GM21717 (cell line): ENCODE measurements around the gene TGM2.

Source experiments
- ATAC-seq: cut with Tn5 transposase; IDR thresholded peaks from one replicate; pipeline ENCODE4 v1.9.1; 2021; ENCODE audit warnings: mild to moderate bottlenecking, moderate library complexity; ENCODE audit not compliant: unreplicated experiment

Gene TGM2

DNA sequence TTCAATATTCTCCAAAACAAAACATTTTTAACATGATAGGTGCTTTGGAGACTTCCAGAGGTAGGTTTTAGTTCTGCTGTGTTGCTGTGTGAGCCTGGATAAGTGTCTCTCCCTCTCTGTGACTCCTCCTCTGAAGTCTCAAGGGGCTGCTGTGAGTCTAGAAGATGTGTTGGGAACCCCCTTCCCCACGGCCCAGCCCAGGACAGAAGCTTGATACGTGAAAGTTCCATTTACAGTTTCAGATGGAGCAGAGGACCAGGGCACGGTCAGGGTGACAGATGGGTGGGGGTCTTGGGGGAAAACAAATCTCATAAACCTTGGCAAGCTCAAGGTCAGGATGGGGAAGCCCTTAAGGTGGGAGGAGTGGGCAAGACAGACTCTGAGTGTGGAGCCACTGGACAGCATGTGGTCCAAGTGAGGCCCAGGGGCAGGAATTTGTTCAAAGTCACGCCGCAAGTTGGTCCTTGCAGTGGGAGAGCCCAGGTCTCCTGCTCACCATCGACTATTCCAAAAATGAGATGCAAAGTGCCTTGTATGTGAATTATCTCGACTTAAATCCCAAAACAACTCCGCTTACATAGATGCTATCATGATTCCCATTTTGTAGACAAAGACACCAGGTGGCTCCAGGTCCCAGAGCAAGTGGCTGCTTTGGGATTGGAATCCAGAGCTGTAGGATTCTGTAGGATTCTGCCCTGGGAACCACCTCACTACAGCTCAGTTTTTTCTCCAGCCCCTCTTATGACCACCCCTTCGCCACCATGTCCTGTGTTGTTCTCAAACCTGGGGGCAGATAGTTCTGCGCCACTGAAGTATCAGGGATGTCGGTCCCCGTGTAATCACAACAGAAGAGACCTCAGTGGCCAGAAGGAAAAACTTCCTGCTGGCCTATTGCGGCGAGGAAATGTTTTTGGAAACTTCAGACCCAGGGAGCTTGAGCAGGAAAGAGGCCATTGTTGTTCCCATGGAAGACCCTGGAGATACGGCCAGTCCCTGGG, 1.9 kb downstream of the TGM2 start:
- no peak for ATAC-seq

- ATAC-seq: no peak
Observed at GRCh38 chr20:38162149-38162548, 2.9 kb downstream of the TGM2 start.

DNA sequence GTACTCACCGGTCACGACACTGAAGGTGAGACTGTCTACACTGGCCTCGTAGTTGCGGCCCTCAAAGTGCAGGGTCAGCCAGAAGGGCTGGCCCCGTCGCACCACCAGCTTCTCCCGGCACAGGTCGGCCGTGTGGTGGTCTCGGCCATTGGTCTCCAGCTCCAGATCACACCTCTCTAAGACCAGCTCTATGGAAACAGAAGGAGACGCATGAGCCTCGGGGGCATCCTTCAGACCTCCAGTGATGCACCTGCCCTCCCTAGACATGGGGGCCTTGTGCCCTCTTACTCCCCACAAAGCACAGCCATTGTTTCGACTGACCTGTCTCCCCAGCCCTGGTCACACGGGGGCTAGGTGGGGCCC, 3.7 kb downstream of the TGM2 start:
- no peak for ATAC-seq

- ATAC-seq: no peak
Observed at GRCh38 chr20:38159957-38160756, 4.9 kb downstream of the TGM2 start.

DNA sequence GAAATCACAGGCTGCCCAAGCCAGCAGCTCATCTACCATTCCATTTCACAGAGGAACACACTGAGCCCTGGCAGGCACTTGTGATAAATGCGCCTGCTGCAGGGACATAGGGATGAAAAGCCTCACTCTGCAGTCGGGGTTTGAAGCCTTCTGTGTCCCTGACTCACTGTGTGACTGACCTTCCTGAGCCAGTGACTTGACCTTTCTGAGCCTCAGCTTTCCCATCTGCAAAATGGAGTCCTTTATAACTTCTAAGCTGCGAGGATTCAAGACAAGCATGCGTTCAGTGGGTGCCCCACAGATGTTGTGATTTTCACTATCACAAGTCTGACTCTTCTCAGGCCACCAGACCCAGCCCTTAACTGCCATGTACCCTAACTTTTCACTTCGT, 5.5 kb downstream of the TGM2 start:
- ATAC-seq: no peak

- ATAC-seq: no peak
Observed at GRCh38 chr20:38158701-38159351, 6.2 kb downstream of the TGM2 start.

- no peak for ATAC-seq
Observed at GRCh38 chr20:38157635-38158495, 7.2 kb downstream of the TGM2 start.

DNA sequence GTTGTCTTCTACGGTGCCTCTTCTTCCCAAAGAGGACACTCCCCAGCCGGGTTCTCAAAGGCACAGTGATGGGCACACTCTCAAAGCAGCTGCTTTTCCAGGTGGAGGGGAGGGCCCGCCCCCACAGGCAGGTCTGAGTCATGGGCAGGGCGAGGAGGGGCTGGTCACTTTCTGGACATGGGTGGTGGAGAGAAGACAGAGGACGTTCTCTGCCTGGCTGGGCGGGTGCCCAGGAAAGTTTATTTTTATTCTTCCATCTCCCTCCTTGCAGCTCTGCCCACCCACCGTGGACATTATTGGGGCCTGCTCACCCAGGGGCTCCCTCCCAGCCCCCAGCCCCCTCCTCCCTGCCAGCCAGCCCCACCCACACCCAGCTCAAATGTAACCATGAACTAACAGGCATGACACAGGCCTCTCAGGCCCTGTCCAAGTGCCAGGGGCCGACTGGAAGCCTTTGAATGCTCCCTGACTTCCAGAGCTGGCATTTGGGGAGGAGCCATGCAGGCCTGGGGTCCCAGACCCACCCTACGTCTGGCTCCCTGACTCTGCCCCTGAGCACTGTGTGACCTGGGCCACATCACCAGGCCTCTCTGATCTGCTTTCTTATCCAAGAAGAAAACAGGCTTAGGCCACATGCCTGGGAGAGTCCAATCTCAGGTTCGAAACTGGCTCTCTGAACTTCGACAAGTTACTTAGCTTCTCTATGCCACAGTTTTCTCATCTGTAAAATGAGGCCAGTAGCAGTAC, 8.0 kb downstream of the TGM2 start:
- ATAC-seq: no peak

DNA sequence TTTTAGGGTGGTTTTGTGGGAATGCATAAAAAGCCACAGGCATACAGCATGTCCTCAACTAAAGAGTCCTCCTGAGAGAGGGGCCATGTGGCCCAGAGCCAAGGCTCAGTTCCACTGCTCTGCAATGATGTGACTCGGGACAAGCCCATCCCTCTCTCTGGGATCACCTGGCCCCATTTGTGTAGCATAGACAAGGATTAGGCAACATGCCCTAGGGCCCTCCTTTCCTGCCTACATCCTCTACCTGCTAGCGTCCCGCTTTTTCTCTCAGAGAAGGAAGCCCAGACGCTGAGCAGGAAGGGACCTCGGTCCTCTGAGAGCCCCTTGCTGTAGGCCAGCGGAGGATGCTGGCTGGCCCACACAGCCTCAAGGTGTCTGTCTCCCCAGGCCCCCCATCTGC, 8.8 kb downstream of the TGM2 start:
- no peak for ATAC-seq

DNA sequence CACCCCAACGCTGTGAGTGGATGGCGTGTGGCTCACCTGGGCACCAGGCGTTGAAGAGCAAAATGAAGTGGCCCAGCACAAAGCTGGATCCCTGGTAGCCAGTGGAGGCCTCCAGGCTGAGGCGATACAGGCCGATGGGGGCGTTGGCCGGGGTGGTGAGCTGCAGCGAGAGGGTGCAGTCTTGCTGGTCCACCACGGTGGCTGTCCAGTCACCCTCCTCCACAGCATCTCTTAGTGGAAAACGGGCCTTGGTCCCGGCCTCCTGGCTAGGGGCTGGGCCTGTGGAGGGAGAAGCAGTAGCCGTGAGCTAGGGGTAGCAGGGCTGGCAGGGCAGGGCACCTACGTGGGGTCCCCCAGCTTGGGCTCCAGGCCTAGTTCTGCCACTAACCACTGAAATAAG, 9.3 kb downstream of the TGM2 start:
- no peak for ATAC-seq

DNA sequence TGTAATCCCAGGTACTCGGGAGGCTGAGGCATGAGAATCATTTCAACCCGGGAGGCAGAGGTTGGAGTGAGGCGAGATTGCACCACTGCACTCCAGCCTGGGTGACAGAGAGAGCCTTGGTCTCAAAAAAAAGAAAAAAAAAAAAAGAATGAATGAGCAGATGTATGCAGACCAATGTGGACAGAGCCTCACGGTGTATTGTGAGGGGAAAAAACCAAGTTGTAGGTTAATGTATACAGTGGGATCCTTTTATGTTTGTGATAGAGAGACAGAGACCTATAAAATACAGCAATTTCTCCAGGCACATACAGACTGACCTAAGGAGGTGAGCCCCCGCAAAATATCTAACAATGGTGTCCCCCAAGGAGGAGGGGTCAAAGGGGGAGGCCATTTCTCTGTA, 11.7 kb downstream of the TGM2 start:
- no peak for ATAC-seq

GRCh38 chr20:38152621-38153221, 12.3 kb downstream of the TGM2 start:
- ATAC-seq: no peak

DNA sequence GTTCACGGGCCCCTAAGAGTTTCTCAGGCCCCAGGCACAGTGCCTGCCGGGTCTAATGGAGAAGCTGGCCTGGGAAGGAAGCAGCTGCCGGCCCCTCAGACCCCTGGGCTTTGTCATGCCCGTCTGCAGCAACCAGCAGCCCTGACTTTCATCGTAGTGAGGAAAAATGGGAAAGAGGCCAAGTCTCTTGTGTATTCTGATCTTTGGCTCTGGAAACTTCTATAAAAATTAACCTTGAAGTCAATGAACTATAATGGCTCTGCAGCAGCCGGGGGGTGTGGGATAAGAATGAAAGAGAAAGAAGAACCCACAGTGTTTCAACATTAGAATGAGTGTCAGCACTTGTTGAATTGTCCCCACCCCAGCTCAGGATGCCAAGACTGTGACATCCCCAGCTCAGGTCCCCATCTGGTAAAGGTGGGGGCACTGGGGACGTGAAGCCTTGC, 12.9 kb downstream of the TGM2 start:
- no peak for ATAC-seq

GRCh38 chr20:38151455-38151854, 13.6 kb downstream of the TGM2 start:
- no peak for ATAC-seq

- no peak for ATAC-seq
Observed at GRCh38 chr20:38150335-38151170, 14.5 kb downstream of the TGM2 start.

GRCh38 chr20:38148328-38149102, 16.6 kb downstream of the TGM2 start:
- no peak for ATAC-seq

GRCh38 chr20:38147751-38148150, 17.3 kb downstream of the TGM2 start:
- no peak for ATAC-seq

DNA sequence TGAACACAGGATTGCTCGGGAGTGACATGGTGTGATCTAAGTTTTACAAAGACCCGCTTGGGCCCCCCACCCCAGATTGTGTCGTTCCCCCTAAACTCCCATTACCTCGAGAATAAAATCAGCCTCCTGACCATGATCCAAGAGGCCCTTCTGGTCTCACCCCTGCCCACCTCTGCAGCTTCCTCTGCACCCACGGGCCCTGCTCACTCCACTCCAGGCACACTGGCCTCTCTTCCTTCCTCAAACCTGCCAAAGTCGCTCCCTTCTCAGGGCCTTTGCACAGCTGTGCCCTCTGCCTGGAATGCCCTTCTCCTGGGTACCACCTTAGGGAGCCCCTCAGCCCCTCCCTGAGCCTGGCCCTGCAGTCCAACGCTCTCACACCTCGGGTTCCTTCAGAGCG, 17.9 kb downstream of the TGM2 start:
- ATAC-seq: no peak
